Bronchial epithelial cell (primary cell): ENCODE data around the gene POLN. TPM values are rescaled to one million over a fixed set of nuclear protein-coding genes. Genes with fewer than 3 reads are reported as not detected.

Experiments
- DNase-seq: peaks from one replicate; pipeline ENCODE4 v3.0.0-alpha.2; 2010; ENCODE audit warnings: low read depth
- FAIRE-seq: peaks from 2 replicates; lab custom pipeline; 2011; peaks lifted over from hg19 to GRCh38; lab: Jason Lieb, UNC
- H3K27me3 ChIP-seq: 2 replicates; pipeline ENCODE4 v1.5.1; 2011; ENCODE audit warnings: low read length; ENCODE audit not compliant: control insufficient read depth, insufficient read depth
- H3K36me3 ChIP-seq: 2 replicates; pipeline ENCODE4 v1.5.1; 2011; ENCODE audit warnings: low read length; ENCODE audit not compliant: control insufficient read depth, insufficient read depth
- H3K4me3 ChIP-seq: 2 replicates; pipeline ENCODE4 v1.5.1; 2011; ENCODE audit warnings: mild to moderate bottlenecking, low read depth, low read length, control low read depth
- total RNA-seq: library from RNA; depleted of rRNA; stranded (reverse); fragments of >200 nt; gene quantifications from 2 replicates; pipeline ENCODE4 v1.2.1, GENCODE V29; 2014
- TF ChIP-seq, protein P1 (sequence below): IDR thresholded peaks from 2 replicates; pipeline ENCODE4 v1.5.1; 2011; ENCODE audit warnings: mild to moderate bottlenecking, moderate library complexity, low read length, control low read depth, inconsistent platforms; ENCODE audit not compliant: insufficient read depth, severe bottlenecking

POLN gene
- total RNA-seq, 1 donor from 2014 or later, result 1.6 TPM

- TF ChIP-seq, protein P1, sequence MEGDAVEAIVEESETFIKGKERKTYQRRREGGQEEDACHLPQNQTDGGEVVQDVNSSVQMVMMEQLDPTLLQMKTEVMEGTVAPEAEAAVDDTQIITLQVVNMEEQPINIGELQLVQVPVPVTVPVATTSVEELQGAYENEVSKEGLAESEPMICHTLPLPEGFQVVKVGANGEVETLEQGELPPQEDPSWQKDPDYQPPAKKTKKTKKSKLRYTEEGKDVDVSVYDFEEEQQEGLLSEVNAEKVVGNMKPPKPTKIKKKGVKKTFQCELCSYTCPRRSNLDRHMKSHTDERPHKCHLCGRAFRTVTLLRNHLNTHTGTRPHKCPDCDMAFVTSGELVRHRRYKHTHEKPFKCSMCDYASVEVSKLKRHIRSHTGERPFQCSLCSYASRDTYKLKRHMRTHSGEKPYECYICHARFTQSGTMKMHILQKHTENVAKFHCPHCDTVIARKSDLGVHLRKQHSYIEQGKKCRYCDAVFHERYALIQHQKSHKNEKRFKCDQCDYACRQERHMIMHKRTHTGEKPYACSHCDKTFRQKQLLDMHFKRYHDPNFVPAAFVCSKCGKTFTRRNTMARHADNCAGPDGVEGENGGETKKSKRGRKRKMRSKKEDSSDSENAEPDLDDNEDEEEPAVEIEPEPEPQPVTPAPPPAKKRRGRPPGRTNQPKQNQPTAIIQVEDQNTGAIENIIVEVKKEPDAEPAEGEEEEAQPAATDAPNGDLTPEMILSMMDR, result no peak
- DNase-seq (no peak), FAIRE-seq (peak; percentile 32)
- Histone ChIP-seq H3K36me3 (no peaks in the 10 kb centered on the region), H3K4me3 (no peak overlapping the region), H3K27me3 (peaks cover 5% of the 10 kb centered on the region)
Observed at GRCh38 chr4:2025817-2026216, 216.1 kb downstream of the POLN start.

DNA sequence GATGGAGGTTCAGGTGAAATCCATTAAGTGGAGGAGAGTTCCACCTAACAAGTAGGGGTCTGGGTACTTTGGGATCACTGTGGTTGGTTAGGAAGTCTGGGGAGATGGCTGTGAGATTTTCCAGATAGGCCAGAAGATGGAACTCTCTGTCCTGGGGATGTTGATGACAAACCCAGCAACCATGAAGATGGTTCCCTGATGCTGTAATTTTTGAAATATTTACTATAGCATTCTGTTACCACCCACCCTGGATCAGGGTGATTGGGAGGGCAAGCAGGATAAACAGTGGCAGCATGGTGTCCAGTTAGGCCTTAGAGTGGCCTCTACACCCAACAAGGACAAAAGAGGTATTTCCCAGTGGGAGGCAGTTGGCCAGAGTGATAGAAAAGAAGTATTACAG is 217.2 kb downstream of the POLN start:
- TF ChIP-seq, protein P1, result no peak
- Histone ChIP-seq H3K4me3 (no peak overlapping the region), H3K27me3 (peaks cover 5% of the 10 kb centered on the region), H3K36me3 (no peaks in the 10 kb centered on the region)
- no peak for DNase-seq
- no peak for FAIRE-seq

Other genes starting within 250 kb of the POLN start
- gene NELFA, start 233.1 kb downstream of the POLN start, total RNA-seq, result 14.7 and 17.9 TPM in 2 replicates
- not detected in 2 replicates for gene NAT8L, start 182.8 kb downstream of the POLN start, total RNA-seq
- 8.4 and 9.2 TPM in 2 replicates for gene HAUS3, start within 50 bp of the POLN start, total RNA-seq
- 10.5 and 13.2 TPM in 2 replicates for gene MXD4, start 20.0 kb upstream of the POLN start, total RNA-seq
- 1.3 and 1.8 TPM in 2 replicates for gene ZFYVE28, start 176.5 kb upstream of the POLN start, total RNA-seq
- gene CFAP99, start 176.8 kb upstream of the POLN start, total RNA-seq, result not detected in 2 replicates
- gene RNF4, start 227.0 kb upstream of the POLN start, total RNA-seq, result 52.0 and 52.7 TPM in 2 replicates